Stomach smooth muscle (tissue), 2 donors: ENCODE measurements around the gene RNF32.
"Not testable (repeated sequence)": the region's sequence is repeated elsewhere in the genome, so short reads cannot be mapped to it uniquely, and the experiment has no call there.

Experiments used
- H3K27ac ChIP-seq: one replicate; pipeline ENCODE4 v1.7.0; 2013; ENCODE audit warnings: mild to moderate bottlenecking, low read length, inconsistent platforms
- H3K27me3 ChIP-seq, 2 donors: one replicate each; pipeline ENCODE4 v1.7.0; 2013; ENCODE audit warnings: low read length in 2 of 2; ENCODE audit not compliant: insufficient read depth in 2 of 2, control insufficient read depth in 1 of 2
- H3K36me3 ChIP-seq, 2 donors: one replicate each; pipeline ENCODE4 v1.7.0; 2013; ENCODE audit warnings: low read length in 2 of 2; ENCODE audit not compliant: control insufficient read depth in 2 of 2, insufficient read depth in 2 of 2
- H3K4me1 ChIP-seq: one replicate; pipeline ENCODE4 v1.7.0; 2013; ENCODE audit warnings: low read length; ENCODE audit not compliant: control insufficient read depth, insufficient read depth
- H3K4me3 ChIP-seq, 2 donors: one replicate each; pipeline ENCODE4 v1.7.0; 2013; ENCODE audit warnings: low read length in 2 of 2
- H3K9ac ChIP-seq, 2 donors: one replicate each; pipeline ENCODE4 v1.7.0; 2013; ENCODE audit warnings: low read length in 2 of 2, mild to moderate bottlenecking in 1 of 2
- H3K9me3 ChIP-seq, 2 donors: one replicate each; pipeline ENCODE4 v1.7.0; 2013; ENCODE audit warnings: low read length in 2 of 2; ENCODE audit not compliant: control insufficient read depth in 2 of 2
- donor health status: healthy.
- donor health status: Pancreatic carcinoma.

The RNF32 gene

GRCh38 chr7:156616269-156617202 is 24.0 kb upstream of the RNF32 start:
- Histone ChIP-seq H3K27me3 (peaks cover 17 to 32% of the 10 kb centered on the region in 2 donors), H3K36me3 (no peaks in the 10 kb centered on the region), H3K9me3 (peaks cover 3% of the 10 kb centered on the region in 2 donors), H3K4me1 (no peaks in the 10 kb centered on the region), H3K9ac (no peak overlapping the region), H3K27ac (no peak overlapping the region), H3K4me3 (peak overlapping the region; percentile 22 to 25)

GRCh38 chr7:156617215-156617614 is 23.4 kb upstream of the RNF32 start:
- H3K4me3 ChIP-seq, result peak overlapping the region in 1 of 2 donors; percentile 25
- no peaks in the 10 kb centered on the region for H3K36me3 ChIP-seq
- peaks cover 17 to 32% of the 10 kb centered on the region in 2 donors for H3K27me3 ChIP-seq
- no peak overlapping the region for H3K9ac ChIP-seq
- H3K27ac ChIP-seq, result no peak overlapping the region
- no peaks in the 10 kb centered on the region for H3K4me1 ChIP-seq
- peaks cover 3% of the 10 kb centered on the region in 2 donors for H3K9me3 ChIP-seq

- H3K27ac ChIP-seq, result no peak overlapping the region
- no peaks in the 10 kb centered on the region for H3K36me3 ChIP-seq
- no peak overlapping the region for H3K4me3 ChIP-seq
- no peak overlapping the region for H3K9ac ChIP-seq
- H3K9me3 ChIP-seq, result peaks cover 0 to 2% of the 10 kb centered on the region in 2 donors
- peaks cover 17 to 32% of the 10 kb centered on the region in 2 donors for H3K27me3 ChIP-seq
- H3K4me1 ChIP-seq, result no peaks in the 10 kb centered on the region
Observed at GRCh38 chr7:156618078-156618779, 22.3 kb upstream of the RNF32 start.

GRCh38 chr7:156618780-156619367 is 21.7 kb upstream of the RNF32 start:
- Histone ChIP-seq H3K27me3 (peaks cover 17 to 32% of the 10 kb centered on the region in 2 donors), H3K4me3 (no peak overlapping the region), H3K4me1 (no peaks in the 10 kb centered on the region), H3K9me3 (no peaks in the 10 kb centered on the region), H3K36me3 (no peaks in the 10 kb centered on the region), H3K27ac (no peak overlapping the region), H3K9ac (no peak overlapping the region)

- H3K27me3 ChIP-seq, result peaks cover 17 to 28% of the 10 kb centered on the region in 2 donors
- H3K9me3 ChIP-seq, H3K9ac ChIP-seq, H3K4me3 ChIP-seq, H3K27ac ChIP-seq, H3K36me3 ChIP-seq, H3K4me1 ChIP-seq: not testable (repeated sequence)
Observed at GRCh38 chr7:156619488-156620290, 20.9 kb upstream of the RNF32 start.

GRCh38 chr7:156620291-156620675 is 20.3 kb upstream of the RNF32 start:
- H3K27ac ChIP-seq, result no peak overlapping the region
- H3K27me3 ChIP-seq, result peaks cover 16 to 28% of the 10 kb centered on the region in 2 donors
- no peaks in the 10 kb centered on the region for H3K4me1 ChIP-seq
- H3K4me3 ChIP-seq, result no peak overlapping the region
- no peaks in the 10 kb centered on the region for H3K9me3 ChIP-seq
- no peaks in the 10 kb centered on the region for H3K36me3 ChIP-seq
- no peak overlapping the region for H3K9ac ChIP-seq

- Histone ChIP-seq H3K27me3 (peaks cover 11 to 23% of the 10 kb centered on the region in 2 donors), H3K9me3 (no peaks in the 10 kb centered on the region), H3K27ac (no peak overlapping the region), H3K4me1 (no peaks in the 10 kb centered on the region), H3K36me3 (no peaks in the 10 kb centered on the region), H3K9ac (no peak overlapping the region), H3K4me3 (no peak overlapping the region)
Observed at GRCh38 chr7:156621652-156622051, 18.9 kb upstream of the RNF32 start.

GRCh38 chr7:156625580-156625979 is 15.0 kb upstream of the RNF32 start:
- Histone ChIP-seq H3K36me3 (no peaks in the 10 kb centered on the region), H3K27ac (no peak overlapping the region), H3K9ac (no peak overlapping the region), H3K4me1 (no peaks in the 10 kb centered on the region), H3K27me3 (no peaks in the 10 kb centered on the region), H3K4me3 (no peak overlapping the region), H3K9me3 (peaks cover 0 to 2% of the 10 kb centered on the region in 2 donors)

- Histone ChIP-seq H3K27me3 (no peaks in the 10 kb centered on the region), H3K9me3 (peaks cover 0 to 2% of the 10 kb centered on the region in 2 donors), H3K4me3 (no peak overlapping the region), H3K36me3 (no peaks in the 10 kb centered on the region), H3K27ac (no peak overlapping the region), H3K9ac (no peak overlapping the region), H3K4me1 (no peaks in the 10 kb centered on the region)
Observed at GRCh38 chr7:156626220-156626895, 14.2 kb upstream of the RNF32 start.

- Histone ChIP-seq H3K36me3 (no peaks in the 10 kb centered on the region), H3K9me3 (peaks cover 0 to 2% of the 10 kb centered on the region in 2 donors), H3K27me3 (no peaks in the 10 kb centered on the region), H3K4me1 (no peaks in the 10 kb centered on the region), H3K9ac (no peak overlapping the region), H3K27ac (no peak overlapping the region), H3K4me3 (no peak overlapping the region)
Observed at GRCh38 chr7:156628562-156628961, 12.0 kb upstream of the RNF32 start.
